ENCODE measurements around the gene EFNA2. TPM values are rescaled to one million over a fixed set of nuclear protein-coding genes. Genes with fewer than 3 reads are reported as not detected.
"Not testable (repeated sequence)": the region's sequence is repeated elsewhere in the genome, so short reads cannot be mapped to it uniquely, and the experiment has no call there.

EFNA2 gene
- polyA plus RNA-seq, 3 donors: not detected

GRCh38 chr19:1325568-1326294, 40.1 kb downstream of the EFNA2 start:
- Histone ChIP-seq H4K20me1 (ENCODE audit: insufficient read depth, low read length) (no peaks in the 10 kb centered on the region), H3K27ac (ENCODE audit: low read depth in 1 of 2, low read length in 2 of 2) (no peak overlapping the region), H3K4me1 (ENCODE audit: control insufficient read depth in 1 of 2, insufficient read depth in 2 of 2, low read length in 2 of 2) (peaks cover 12 to 15% of the 10 kb centered on the region in 2 donors), H3K36me3 (replicated peaks in 1 of 2; ENCODE audit: control insufficient read depth in 1 of 2, insufficient read depth in 2 of 2, low read length in 2 of 2) (no peaks in the 10 kb centered on the region), H3K4me2 (replicated peaks; ENCODE audit: extremely low read depth, low read length, poor library complexity, severe bottlenecking) (peak overlapping the region; percentile 77), H3K9ac (ENCODE audit: insufficient read depth, low read length, poor library complexity, severe bottlenecking) (peak overlapping the region; percentile 59), H3K79me2 (ENCODE audit: insufficient read depth, low read length) (no peaks in the 10 kb centered on the region), H2AFZ (ENCODE audit: insufficient read depth, low read depth, low read length, poor library complexity, severe bottlenecking) (peak overlapping the region; percentile 76), H3K4me3 (replicated peaks in 1 of 3; ENCODE audit: low read depth in 2 of 3, low read length in 3 of 3) (peak overlapping the region in 2 of 3 experiments; percentile 8 to 71), H3K9me3 (replicated peaks in 1 of 2; ENCODE audit: control insufficient read depth in 1 of 2, insufficient read depth in 1 of 2, low read length in 2 of 2) (peaks cover 0 to 6% of the 10 kb centered on the region in 2 donors), H3K27me3 (ENCODE audit: control insufficient read depth in 2 of 2, insufficient read depth in 2 of 2, low read length in 2 of 2) (peaks cover 0 to 23% of the 10 kb centered on the region in 2 donors)
- intact Hi-C loops (cut with micrococcal nuclease): no loop called here
- 81% methylated on average over 35 of the region's 38 CpGs for WGBS (ENCODE audit: insufficient coverage)
- peaks cover 0 to 5% (median 0%) of the 10 kb centered on the region in 7 donors for H3K9me3 Mint-ChIP-seq
- no peak for DNase-seq
- H3K4me1 Mint-ChIP-seq: peaks cover 10% of the 10 kb centered on the region
- no peak overlapping the region for H3K27ac Mint-ChIP-seq
- TF ChIP-seq CTCF (IDR thresholded peaks at IDR 0.05): no peak
- H3K4me3 Mint-ChIP-seq: peak overlapping the region; percentile 64 to 82
- no peaks in the 10 kb centered on the region for H3K36me3 Mint-ChIP-seq
- peaks cover 31 to 51% (median 35%) of the 10 kb centered on the region in 3 donors for H3K27me3 Mint-ChIP-seq (ENCODE audit: low read depth in 3 of 3)

GRCh38 chr19:1327125-1327524, 41.5 kb downstream of the EFNA2 start:
- Histone ChIP-seq H3K4me1 (ENCODE audit: control insufficient read depth in 1 of 2, insufficient read depth in 2 of 2, low read length in 2 of 2) (peaks cover 12 to 15% of the 10 kb centered on the region in 2 donors), H3K4me3 (replicated peaks in 1 of 3; ENCODE audit: low read depth in 2 of 3, low read length in 3 of 3) (no peak overlapping the region), H3K27me3 (ENCODE audit: control insufficient read depth in 2 of 2, insufficient read depth in 2 of 2, low read length in 2 of 2) (peaks cover 0 to 32% of the 10 kb centered on the region in 2 donors), H3K9me3 (replicated peaks in 1 of 2; ENCODE audit: control insufficient read depth in 1 of 2, insufficient read depth in 1 of 2, low read length in 2 of 2) (peaks cover 0 to 6% of the 10 kb centered on the region in 2 donors), H2AFZ (ENCODE audit: insufficient read depth, low read depth, low read length, poor library complexity, severe bottlenecking) (no peak overlapping the region), H3K79me2 (ENCODE audit: insufficient read depth, low read length) (no peaks in the 10 kb centered on the region), H3K9ac (ENCODE audit: insufficient read depth, low read length, poor library complexity, severe bottlenecking) (no peak overlapping the region), H3K4me2 (replicated peaks; ENCODE audit: extremely low read depth, low read length, poor library complexity, severe bottlenecking) (no peak overlapping the region), H3K27ac (ENCODE audit: low read depth in 1 of 2, low read length in 2 of 2) (no peak overlapping the region), H4K20me1 (ENCODE audit: insufficient read depth, low read length) (no peaks in the 10 kb centered on the region), H3K36me3 (replicated peaks in 1 of 2; ENCODE audit: control insufficient read depth in 1 of 2, insufficient read depth in 2 of 2, low read length in 2 of 2) (no peaks in the 10 kb centered on the region)
- Mint-ChIP-seq H3K27me3 (ENCODE audit: low read depth in 3 of 3) (peaks cover 41 to 60% (median 42%) of the 10 kb centered on the region in 3 donors), H3K9me3 (peaks cover 0 to 5% (median 0%) of the 10 kb centered on the region in 7 donors), H3K27ac (no peak overlapping the region), H3K4me1 (peaks cover 10% of the 10 kb centered on the region), H3K36me3 (no peaks in the 10 kb centered on the region), H3K4me3 (no peak overlapping the region)
- 72% methylated on average over 12 of the region's 14 CpGs for WGBS (ENCODE audit: insufficient coverage)
- no peak for DNase-seq
- TF ChIP-seq CTCF (IDR thresholded peaks at IDR 0.05): no peak
- intact Hi-C loops (cut with micrococcal nuclease): no loop called here

GRCh38 chr19:1332208-1332607, 46.5 kb downstream of the EFNA2 start:
- H3K36me3 Mint-ChIP-seq; DNase-seq; H3K4me1 Mint-ChIP-seq; H3K4me3 ChIP-seq (replicated peaks in 1 of 3; ENCODE audit: low read depth in 2 of 3, low read length in 3 of 3); H3K4me2 ChIP-seq (replicated peaks; ENCODE audit: extremely low read depth, low read length, poor library complexity, severe bottlenecking); intact Hi-C loops (cut with micrococcal nuclease); H4K20me1 ChIP-seq (ENCODE audit: insufficient read depth, low read length); H3K36me3 ChIP-seq (replicated peaks in 1 of 2; ENCODE audit: control insufficient read depth in 1 of 2, insufficient read depth in 2 of 2, low read length in 2 of 2); H3K27ac Mint-ChIP-seq; H3K27ac ChIP-seq (ENCODE audit: low read depth in 1 of 2, low read length in 2 of 2); H3K9me3 ChIP-seq (replicated peaks in 1 of 2; ENCODE audit: control insufficient read depth in 1 of 2, insufficient read depth in 1 of 2, low read length in 2 of 2); H2AFZ ChIP-seq (ENCODE audit: insufficient read depth, low read depth, low read length, poor library complexity, severe bottlenecking); H3K9me3 Mint-ChIP-seq; H3K79me2 ChIP-seq (ENCODE audit: insufficient read depth, low read length); H3K4me1 ChIP-seq (ENCODE audit: control insufficient read depth in 1 of 2, insufficient read depth in 2 of 2, low read length in 2 of 2); H3K4me3 Mint-ChIP-seq; H3K9ac ChIP-seq (ENCODE audit: insufficient read depth, low read length, poor library complexity, severe bottlenecking): not testable (repeated sequence)
- H3K27me3 Mint-ChIP-seq (ENCODE audit: low read depth in 3 of 3): peaks cover 23 to 34% (median 29%) of the 10 kb centered on the region in 3 donors
- H3K27me3 ChIP-seq (ENCODE audit: control insufficient read depth in 2 of 2, insufficient read depth in 2 of 2, low read length in 2 of 2): peaks cover 0 to 13% of the 10 kb centered on the region in 2 donors
- WGBS (ENCODE audit: insufficient coverage): 92% methylated on average over 3 of the region's 8 CpGs

Data from CD14-positive monocyte (primary cell).